SU-DHL-6 (cell line): ENCODE data around the gene OR4Q3.
"Not testable (repeated sequence)": the region's sequence is repeated elsewhere in the genome, so short reads cannot be mapped to it uniquely, and the experiment has no call there.

Source experiments
- CTCF ChIP-seq: fragments of 200-600 bp; sonication (generic); IDR thresholded peaks from one replicate; pipeline ENCODE4 v1.5.1; 2017; ENCODE audit warnings: antibody characterized with exemption, mild to moderate bottlenecking, low read length, moderate library complexity; ENCODE audit not compliant: insufficient read depth, poor library complexity, severe bottlenecking
- EZH2phosphoT487 ChIP-seq: fragments of 200-600 bp; sonication (generic), shearing (Covaris generic); conservative IDR thresholded peaks from 2 replicates; pipeline ENCODE4 v1.6.1; 2018; ENCODE audit warnings: mild to moderate bottlenecking, antibody characterized with exemption, low read length, moderate library complexity, mixed read lengths

DNA sequence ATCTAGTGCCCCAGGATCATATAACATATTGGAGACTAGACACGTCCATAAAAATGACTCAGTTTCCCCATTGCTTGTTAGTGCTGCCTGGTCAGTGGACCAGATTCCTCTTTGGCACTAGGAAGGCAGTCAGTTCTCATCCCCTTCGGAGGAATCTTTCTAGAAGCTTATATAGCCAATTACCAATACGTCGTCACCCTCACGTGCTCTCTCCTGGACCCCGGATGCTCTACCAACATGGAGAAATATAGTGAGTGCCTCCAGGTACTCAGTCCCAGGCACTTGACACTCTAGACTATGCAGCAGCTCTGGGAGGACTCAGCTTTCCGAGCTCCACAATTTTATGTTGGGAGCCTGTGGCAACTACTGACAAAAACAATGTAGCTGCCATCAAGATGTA lies 44.8 kb downstream of the OR4Q3 start:
- TF ChIP-seq CTCF, EZH2phosphoT487: not testable (repeated sequence)
